CD4-positive, alpha-beta T cell (primary cell): ENCODE data around the gene DYNLL2. TPM values are rescaled to one million over a fixed set of nuclear protein-coding genes. Genes with fewer than 3 reads are reported as not detected.
"Not testable (repeated sequence)": the region's sequence is repeated elsewhere in the genome, so short reads cannot be mapped to it uniquely, and the experiment has no call there.

Experiments
- ATAC-seq: fragments of 200-7000 bp; cut with Tn5 transposase; one replicate; pipeline ENCODE4 v1.10.0; 2022; ENCODE audit warnings: mild to moderate bottlenecking; ENCODE audit not compliant: poor library complexity
- CTCF ChIA-PET: fragments of 350-600 bp; sonication (Branson Sonifier 250); formaldehyde crosslinking; loops from one replicate; lab custom pipeline; 2021; ENCODE audit warnings: antibody characterized with exemption, inconsistent platforms; lab: Charles Lee
- POLR2A ChIA-PET: fragments of 350-600 bp; sonication (Branson Sonifier 250); formaldehyde crosslinking; loops from one replicate; lab custom pipeline; 2021; ENCODE audit warnings: antibody characterized with exemption, inconsistent platforms; lab: Charles Lee
- DNase-seq, 14 experiments: peaks; one replicate each; pipeline ENCODE4 v3.0.0-alpha.2; 2013 to 2020; ENCODE audit warnings: mixed read lengths in 2 of 14
- H3K27ac ChIP-seq, 2 donors: one replicate each; pipeline versions ENCODE4 v1.5.1 to v1.7.0; 2013; ENCODE audit warnings: low read length in 2 of 2, low read depth in 1 of 2, mild to moderate bottlenecking in 1 of 2
- H3K27me3 ChIP-seq, 2 experiments: 1 replicate in 1 of 2; 2 replicates in 1 of 2; pipeline versions ENCODE4 v1.6.1 to v1.7.0; 2013; ENCODE audit warnings: low read length in 2 of 2, control low read depth in 1 of 2, mild to moderate bottlenecking in 1 of 2, moderate library complexity in 1 of 2; ENCODE audit not compliant: insufficient read depth in 2 of 2, control insufficient read depth in 1 of 2
- H3K36me3 ChIP-seq: one replicate; pipeline ENCODE4 v1.6.1; 2013; ENCODE audit warnings: low read length, control low read depth; ENCODE audit not compliant: insufficient read depth
- H3K4me1 ChIP-seq: one replicate; pipeline ENCODE4 v1.6.1; 2013; ENCODE audit warnings: low read length, control low read depth; ENCODE audit not compliant: insufficient read depth
- H3K4me3 ChIP-seq: one replicate; pipeline ENCODE4 v1.5.1; 2013; ENCODE audit warnings: mild to moderate bottlenecking, low read length, moderate library complexity
- H3K9me3 ChIP-seq, 2 experiments: 1 replicate in 1 of 2; 2 replicates in 1 of 2; pipeline versions ENCODE4 v1.6.1 to v1.7.0; 2013; ENCODE audit warnings: low read length in 2 of 2, mild to moderate bottlenecking in 2 of 2, control low read depth in 1 of 2, moderate library complexity in 1 of 2; ENCODE audit not compliant: control insufficient read depth in 1 of 2, insufficient read depth in 1 of 2
- H3K27ac Mint-ChIP-seq: one replicate; pipeline ENCODE4 v1.8.0; 2020; ENCODE audit warnings: mixed read lengths
- H3K27me3 Mint-ChIP-seq: one replicate; pipeline ENCODE4 v1.8.0; 2021; ENCODE audit warnings: mixed read lengths
- H3K36me3 Mint-ChIP-seq: one replicate; pipeline ENCODE4 v1.8.0; 2021; ENCODE audit warnings: low read depth, mixed read lengths
- H3K4me1 Mint-ChIP-seq: one replicate; pipeline ENCODE4 v1.8.0; 2021; ENCODE audit warnings: low read depth, mixed read lengths
- H3K4me3 Mint-ChIP-seq: one replicate; pipeline ENCODE4 v1.8.0; 2020; ENCODE audit warnings: mild to moderate bottlenecking, mixed read lengths
- H3K9me3 Mint-ChIP-seq: one replicate; pipeline ENCODE4 v1.8.0; 2020; ENCODE audit warnings: mixed read lengths
- CTCF ChIP-seq: fragments of 200-600 bp; IDR thresholded peaks from one replicate; pipeline ENCODE4 v1.8.0; 2022; ENCODE audit warnings: antibody characterized with exemption, mild to moderate bottlenecking
- intact Hi-C, 2 experiments: fragments of 100-400 bp; cut with DNase I in 1 of 2; cut with micrococcal nuclease in 1 of 2; formaldehyde crosslinking; loops; one replicate each; pipeline versions ENCODE4 v1.15.1 to v1.9.0; 2023 to 2025; cut with DNase I, micrococcal nuclease
- total RNA-seq, 174 experiments: library from RNA in 2 of 174; stranded (reverse) in 2 of 174; gene quantifications; one replicate each; pipeline ENCODE4 v1.2.3 and lab custom pipeline; 2021 to 2026

DYNLL2 gene
- total RNA-seq, 2 experiments from 2014 or later = 30.9 to 32.2 TPM

DNA sequence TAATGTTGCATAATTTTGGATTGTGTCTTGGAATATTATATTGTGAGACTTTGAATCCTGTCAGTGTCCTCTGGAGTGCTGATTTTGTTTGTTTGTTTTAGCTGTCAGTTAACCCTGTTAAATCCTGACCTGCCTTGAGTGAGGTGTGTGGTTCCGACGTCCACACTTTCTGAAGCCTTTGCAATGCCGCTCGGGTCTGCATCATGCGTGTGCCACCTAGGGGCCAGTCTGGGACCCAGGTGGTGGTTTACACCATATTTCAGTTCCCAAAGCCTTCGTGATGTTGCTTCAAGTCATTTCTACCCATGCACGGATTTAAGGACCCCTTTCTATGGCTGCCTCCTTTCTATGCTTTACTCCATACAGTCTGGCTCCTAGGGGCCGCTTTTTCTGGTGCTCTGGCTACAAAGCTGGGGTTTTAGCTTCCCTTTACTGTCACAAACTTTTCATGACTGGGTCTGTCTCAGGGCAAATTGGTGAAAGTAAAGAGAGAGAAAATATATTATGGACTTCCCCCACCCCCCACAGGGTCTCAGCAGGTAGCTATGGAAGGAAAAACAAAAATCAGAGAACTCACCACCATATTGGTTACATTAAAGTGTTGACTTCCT is 53.6 kb downstream of the DYNLL2 start:
- Histone ChIP-seq H3K4me3 (no peak overlapping the region), H3K27ac (no peak overlapping the region), H3K27me3 (no peaks in the 10 kb centered on the region), H3K4me1 (no peaks in the 10 kb centered on the region), H3K36me3 (no peaks in the 10 kb centered on the region), H3K9me3 (peaks cover 4% of the 10 kb centered on the region in 2 experiments)
- Mint-ChIP-seq H3K4me3 (no peak overlapping the region), H3K4me1 (no peaks in the 10 kb centered on the region), H3K9me3 (peaks cover 6% of the 10 kb centered on the region), H3K27me3 (no peaks in the 10 kb centered on the region), H3K27ac (no peak overlapping the region), H3K36me3 (peaks cover 8% of the 10 kb centered on the region)
- ATAC-seq = no peak
- CTCF ChIA-PET = interaction anchor here (0.8 kb wide), 1 partner anchor 18 kb away, joined by 5 read pairs; no protein-coding TSS in a partner anchor
- no peak for DNase-seq
- no peak for TF ChIP-seq CTCF
- intact Hi-C loops = no loop called here
- POLR2A ChIA-PET = no interaction called here

GRCh38 chr17:58141505-58141904 is 58.3 kb downstream of the DYNLL2 start:
- ChIA-PET CTCF (no interaction called here), POLR2A (interaction anchor here (1.6 kb wide), 1 partner anchor 11 kb away, joined by 6 read pairs; no protein-coding TSS in a partner anchor)
- Mint-ChIP-seq H3K9me3 (peaks cover 10% of the 10 kb centered on the region), H3K27ac (no peak overlapping the region), H3K27me3 (no peaks in the 10 kb centered on the region), H3K4me3 (no peak overlapping the region), H3K4me1 (no peaks in the 10 kb centered on the region), H3K36me3 (peaks cover 31% of the 10 kb centered on the region)
- intact Hi-C loops = no loop called here
- no peaks in the 10 kb centered on the region for H3K4me1 ChIP-seq
- ATAC-seq (no peak), DNase-seq (no peak)
- H3K4me3 ChIP-seq = no peak overlapping the region
- H3K9me3 ChIP-seq = peaks cover 11 to 22% of the 10 kb centered on the region in 2 experiments
- no peak overlapping the region for H3K27ac ChIP-seq
- no peak for TF ChIP-seq CTCF
- H3K36me3 ChIP-seq = no peaks in the 10 kb centered on the region
- H3K27me3 ChIP-seq = no peaks in the 10 kb centered on the region

DNA sequence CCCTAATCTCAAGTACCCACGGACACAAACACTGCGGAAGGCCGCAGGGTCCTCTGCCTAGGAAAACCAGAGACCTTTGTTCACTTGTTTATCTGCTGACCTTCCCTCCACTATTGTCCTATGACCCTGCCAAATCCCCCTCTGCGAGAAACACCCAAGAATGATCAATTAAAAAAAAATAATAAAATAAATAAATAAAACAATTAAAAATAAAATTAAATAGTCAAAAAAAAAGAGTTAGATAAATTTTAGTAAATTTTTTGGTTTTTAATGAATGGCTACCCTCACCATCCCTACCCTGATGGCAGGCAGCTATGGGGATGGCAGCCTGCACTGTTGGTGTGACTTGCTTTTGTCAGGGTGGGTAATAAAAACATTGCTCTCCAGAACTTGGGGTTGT is 60.1 kb downstream of the DYNLL2 start:
- POLR2A ChIA-PET, CTCF ChIA-PET, intact Hi-C loops, H3K27ac ChIP-seq, H3K4me3 Mint-ChIP-seq, H3K27me3 Mint-ChIP-seq, H3K27me3 ChIP-seq, H3K36me3 ChIP-seq, H3K4me1 ChIP-seq, ATAC-seq, H3K4me3 ChIP-seq, H3K27ac Mint-ChIP-seq, DNase-seq: not testable (repeated sequence)
- H3K9me3 ChIP-seq = peaks cover 6 to 22% of the 10 kb centered on the region in 2 experiments
- Mint-ChIP-seq H3K4me1 (peaks cover 15% of the 10 kb centered on the region), H3K36me3 (peaks cover 46% of the 10 kb centered on the region), H3K9me3 (peaks cover 19% of the 10 kb centered on the region)

DNA sequence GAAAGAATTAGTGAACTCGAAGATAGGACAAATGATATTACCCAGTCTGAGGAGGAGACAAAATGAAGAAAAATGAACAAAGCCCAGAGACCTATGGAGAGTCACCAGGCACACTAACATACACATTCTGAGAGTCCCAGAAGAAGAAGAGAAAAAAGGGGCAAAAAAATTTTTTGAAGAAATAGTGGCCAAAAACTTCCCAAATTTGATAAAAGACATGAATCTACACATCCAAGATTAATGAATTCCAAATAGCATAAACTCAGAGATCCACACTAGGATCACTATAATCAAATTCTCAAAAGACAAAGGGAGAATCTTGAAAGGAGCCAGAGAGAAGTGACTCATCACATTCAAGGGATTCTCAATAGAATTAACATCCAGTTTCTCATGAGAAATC is 61.6 kb downstream of the DYNLL2 start:
- H3K4me1 Mint-ChIP-seq = peaks cover 23% of the 10 kb centered on the region
- Histone ChIP-seq H3K36me3 (no peaks in the 10 kb centered on the region), H3K27ac (no peak overlapping the region), H3K4me1 (peaks cover 3% of the 10 kb centered on the region), H3K4me3 (no peak overlapping the region), H3K9me3 (peaks cover 6 to 22% of the 10 kb centered on the region in 2 experiments), H3K27me3 (no peaks in the 10 kb centered on the region)
- H3K36me3 Mint-ChIP-seq = peaks cover 56% of the 10 kb centered on the region
- ATAC-seq (no peak), DNase-seq (no peak)
- peaks cover 21% of the 10 kb centered on the region for H3K9me3 Mint-ChIP-seq
- no peak overlapping the region for H3K27ac Mint-ChIP-seq
- no peak for TF ChIP-seq CTCF
- CTCF ChIA-PET = no interaction called here
- POLR2A ChIA-PET = no interaction called here
- intact Hi-C loops = no loop called here
- H3K27me3 Mint-ChIP-seq = no peaks in the 10 kb centered on the region
- no peak overlapping the region for H3K4me3 Mint-ChIP-seq
